B cell (primary cell): ENCODE data around the gene GMPR. TPM values are rescaled to one million over a fixed set of nuclear protein-coding genes. Genes with fewer than 3 reads are reported as not detected.

Experiments
- ATAC-seq: fragments of 200-7000 bp; cut with Tn5 transposase; one replicate; pipeline ENCODE4 v1.10.0; 2021; ENCODE audit warnings: low read depth, mild to moderate bottlenecking, moderate number of reproducible peaks, moderate library complexity
- CTCF ChIA-PET: fragments of 350-600 bp; sonication (Branson Sonifier 250); formaldehyde crosslinking; loops from one replicate; lab custom pipeline; 2021; ENCODE audit warnings: antibody characterized with exemption, inconsistent platforms; lab: Charles Lee
- POLR2A ChIA-PET: fragments of 350-600 bp; sonication (Branson Sonifier 250); formaldehyde crosslinking; loops from one replicate; lab custom pipeline; 2021; ENCODE audit warnings: antibody characterized with exemption; lab: Charles Lee
- DNase-seq: peaks from one replicate; pipeline ENCODE4 v3.0.0; 2013
- H2AFZ ChIP-seq: 2 replicates; pipeline ENCODE4 v1.6.1; 2012; ENCODE audit warnings: mild to moderate bottlenecking, low read depth, low read length; ENCODE audit not compliant: insufficient read depth, poor library complexity, severe bottlenecking
- H3K27ac ChIP-seq, 2 donors: 1 replicate in 1 of 2; 2 replicates in 1 of 2; pipeline ENCODE4 v1.5.1; 2012 to 2013; ENCODE audit warnings: low read length in 2 of 2, mild to moderate bottlenecking in 2 of 2, moderate library complexity in 1 of 2
- H3K27me3 ChIP-seq, 4 experiments: fragments of 200-600 bp in 1 of 4; sonication (generic) in 1 of 4; replicated peaks in 1 of 4; 1 replicate in 2 of 4; 2 replicates in 2 of 4; pipeline versions ENCODE4 v1.6.1 to v1.7.0; 2013 to 2016; ENCODE audit warnings: low read length in 3 of 4, mild to moderate bottlenecking in 2 of 4, mixed read lengths in 1 of 4, moderate library complexity in 1 of 4; ENCODE audit not compliant: insufficient read depth in 4 of 4, control insufficient read depth in 3 of 4; ENCODE audit errors: control extremely low read depth in 1 of 4
- H3K36me3 ChIP-seq, 2 experiments: replicated peaks in 1 of 2; 1 replicate in 1 of 2; 2 replicates in 1 of 2; pipeline versions ENCODE4 v1.6.1 to v1.7.1; 2013; ENCODE audit warnings: low read length in 1 of 2; ENCODE audit not compliant: insufficient read depth in 2 of 2, control insufficient read depth in 1 of 2; ENCODE audit errors: control extremely low read depth in 1 of 2, extremely low read depth in 1 of 2
- H3K4me1 ChIP-seq, 2 donors: fragments of 200-600 bp in 1 of 2; sonication (generic) in 1 of 2; 1 replicate in 1 of 2; 2 replicates in 1 of 2; pipeline versions ENCODE4 v1.5.1 to v1.6.1; 2013 to 2017; ENCODE audit warnings: low read length in 2 of 2; ENCODE audit not compliant: control insufficient read depth in 2 of 2, insufficient read depth in 2 of 2
- H3K4me2 ChIP-seq: replicated peaks from 2 replicates; pipeline ENCODE3; 2012; ENCODE audit warnings: mild to moderate bottlenecking, low read depth, low read length; ENCODE audit not compliant: poor library complexity, severe bottlenecking
- H3K4me3 ChIP-seq, 5 experiments: fragments of 200-600 bp in 1 of 5; sonication (generic) in 1 of 5; 1 replicate in 3 of 5; 2 replicates in 2 of 5; pipeline versions ENCODE4 v1.5.1 to v1.7.0; 2011 to 2016; ENCODE audit warnings: low read length in 4 of 5, mild to moderate bottlenecking in 4 of 5, low read depth in 2 of 5, control low read depth in 1 of 5, moderate library complexity in 1 of 5; ENCODE audit not compliant: insufficient read depth in 1 of 5; ENCODE audit errors: control extremely low read depth in 1 of 5, extremely low read depth in 1 of 5
- H3K79me2 ChIP-seq: fragments of 200-600 bp; sonication (generic); one replicate; pipeline ENCODE4 v1.6.0; 2016; ENCODE audit warnings: low read length; ENCODE audit not compliant: control insufficient read depth, insufficient read depth
- H3K9ac ChIP-seq: fragments of 200-600 bp; sonication (generic); 2 replicates; pipeline ENCODE4 v1.6.1; 2017; ENCODE audit warnings: mild to moderate bottlenecking, low read length, moderate library complexity
- H3K9me3 ChIP-seq, 3 donors: one replicate each; pipeline versions ENCODE4 v1.6.1 to v1.7.1; 2013; ENCODE audit warnings: low read length in 2 of 3; ENCODE audit not compliant: control insufficient read depth in 2 of 3, insufficient read depth in 1 of 3; ENCODE audit errors: control extremely low read depth in 1 of 3
- H4K20me1 ChIP-seq: 2 replicates; pipeline ENCODE4 v1.6.0; 2012; ENCODE audit warnings: mild to moderate bottlenecking, low read length; ENCODE audit not compliant: insufficient read depth, control insufficient read depth, poor library complexity, severe bottlenecking
- H3K27ac Mint-ChIP-seq: one replicate; pipeline ENCODE4 v1.8.0; 2021; ENCODE audit warnings: mixed read lengths
- H3K27me3 Mint-ChIP-seq: one replicate; pipeline ENCODE4 v1.8.0; 2021; ENCODE audit warnings: mixed read lengths
- H3K4me1 Mint-ChIP-seq: one replicate; pipeline ENCODE4 v1.8.0; 2021; ENCODE audit warnings: mixed read lengths
- H3K4me3 Mint-ChIP-seq: one replicate; pipeline ENCODE4 v1.8.0; 2021; ENCODE audit warnings: mixed read lengths
- H3K9me3 Mint-ChIP-seq: one replicate; pipeline ENCODE4 v1.8.0; 2022; ENCODE audit warnings: mixed read lengths; ENCODE audit not compliant: insufficient read depth
- EZH2 ChIP-seq: IDR thresholded peaks from 2 replicates; pipeline ENCODE4 v1.6.1; 2012; ENCODE audit warnings: borderline replicate concordance, low read depth, mild to moderate bottlenecking, moderate library complexity, low read length; ENCODE audit not compliant: insufficient read depth, poor library complexity, severe bottlenecking
- WGBS: methylation state at CpG from one replicate; pipeline ENCODE4 v1.1.5; 2013; ENCODE audit warnings: missing lambda C conversion rate; ENCODE audit not compliant: insufficient coverage; 5-methylcytosine and 5-hydroxymethylcytosine counted together
- intact Hi-C: fragments of 100-400 bp; cut with micrococcal nuclease; formaldehyde crosslinking; loops from one replicate; pipeline ENCODE4 v1.10.0; 2022
- polyA plus RNA-seq: library from polyadenylated mRNA; depleted of rRNA; stranded (reverse); fragments of >200 nt; gene quantifications from 2 replicates; pipeline ENCODE4 v1.2.3, GENCODE V29; 2012
- total RNA-seq, 2 donors: library from RNA; stranded (reverse); fragments of 120-200 nt in 1 of 2; gene quantifications; 1 replicate in 1 of 2; 2 replicates in 1 of 2; pipeline versions ENCODE4 v1.2.3 to v1.2.4, GENCODE V29; 2013 to 2022
- TF ChIP-seq, protein P1 (sequence below): fragments of 200-600 bp; IDR thresholded peaks from one replicate; pipeline ENCODE4 v1.8.0; 2022; ENCODE audit warnings: antibody characterized with exemption, mild to moderate bottlenecking

The GMPR gene
- total and polyA plus RNA-seq, 2 donors (not counting 1 experiment from before 2014, with no cell fraction given): 0.82 TPM; not detected in 1

- Histone ChIP-seq H3K79me2 (no peaks in the 10 kb centered on the region), H3K4me3 (no peak overlapping the region), H3K27me3 (no peaks in the 10 kb centered on the region), H4K20me1 (no peaks in the 10 kb centered on the region), H3K9me3 (no peaks in the 10 kb centered on the region), H3K9ac (no peak overlapping the region), H3K36me3 (no peaks in the 10 kb centered on the region), H3K4me1 (no peaks in the 10 kb centered on the region), H3K4me2 (no peak overlapping the region), H3K27ac (no peak overlapping the region), H2AFZ (no peak overlapping the region)
- Mint-ChIP-seq H3K4me1 (no peaks in the 10 kb centered on the region), H3K27me3 (peaks cover 4% of the 10 kb centered on the region), H3K4me3 (no peak overlapping the region), H3K9me3 (no peaks in the 10 kb centered on the region), H3K27ac (no peak overlapping the region)
- TF ChIP-seq, protein P1, sequence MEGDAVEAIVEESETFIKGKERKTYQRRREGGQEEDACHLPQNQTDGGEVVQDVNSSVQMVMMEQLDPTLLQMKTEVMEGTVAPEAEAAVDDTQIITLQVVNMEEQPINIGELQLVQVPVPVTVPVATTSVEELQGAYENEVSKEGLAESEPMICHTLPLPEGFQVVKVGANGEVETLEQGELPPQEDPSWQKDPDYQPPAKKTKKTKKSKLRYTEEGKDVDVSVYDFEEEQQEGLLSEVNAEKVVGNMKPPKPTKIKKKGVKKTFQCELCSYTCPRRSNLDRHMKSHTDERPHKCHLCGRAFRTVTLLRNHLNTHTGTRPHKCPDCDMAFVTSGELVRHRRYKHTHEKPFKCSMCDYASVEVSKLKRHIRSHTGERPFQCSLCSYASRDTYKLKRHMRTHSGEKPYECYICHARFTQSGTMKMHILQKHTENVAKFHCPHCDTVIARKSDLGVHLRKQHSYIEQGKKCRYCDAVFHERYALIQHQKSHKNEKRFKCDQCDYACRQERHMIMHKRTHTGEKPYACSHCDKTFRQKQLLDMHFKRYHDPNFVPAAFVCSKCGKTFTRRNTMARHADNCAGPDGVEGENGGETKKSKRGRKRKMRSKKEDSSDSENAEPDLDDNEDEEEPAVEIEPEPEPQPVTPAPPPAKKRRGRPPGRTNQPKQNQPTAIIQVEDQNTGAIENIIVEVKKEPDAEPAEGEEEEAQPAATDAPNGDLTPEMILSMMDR: no peak
- no peak for TF ChIP-seq EZH2
- intact Hi-C loops: no loop called here
- DNase-seq: no peak
- ChIA-PET CTCF (no interaction called here), POLR2A (no interaction called here)
- no peak for ATAC-seq
- WGBS: no CpG with 5 or more reads among the region's 1 CpG
These were observed 33.8 kb downstream of the GMPR start for GRCh38 chr6:16272201-16272600.

DNA sequence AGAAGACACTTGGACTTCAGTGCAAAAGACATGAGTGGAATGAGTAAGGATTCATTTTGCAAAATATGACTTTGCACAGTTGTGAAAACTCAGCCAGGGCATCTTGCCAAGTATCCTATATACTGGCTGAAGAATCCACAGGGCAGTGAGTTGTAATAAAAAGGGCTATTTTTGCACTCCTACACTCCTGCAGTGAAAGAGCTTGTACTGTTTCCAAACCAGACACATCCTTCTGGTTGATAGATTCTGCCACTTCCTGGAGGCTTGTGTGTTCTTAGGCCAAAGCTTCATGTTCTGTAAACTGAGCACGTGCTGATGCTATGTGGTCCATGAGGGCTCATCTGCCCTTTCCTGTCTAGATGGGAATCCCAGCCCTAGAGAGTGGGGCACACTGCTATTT, 34.9 kb downstream of the GMPR start:
- Histone ChIP-seq H3K9ac (no peak overlapping the region), H3K27ac (no peak overlapping the region), H4K20me1 (no peaks in the 10 kb centered on the region), H3K79me2 (no peaks in the 10 kb centered on the region), H3K4me2 (no peak overlapping the region), H3K9me3 (no peaks in the 10 kb centered on the region), H3K36me3 (no peaks in the 10 kb centered on the region), H3K27me3 (peaks cover 0 to 4% (median 0%) of the 10 kb centered on the region in 4 experiments), H3K4me1 (no peaks in the 10 kb centered on the region), H2AFZ (no peak overlapping the region), H3K4me3 (no peak overlapping the region)
- intact Hi-C loops: no loop called here
- H3K9me3 Mint-ChIP-seq: no peaks in the 10 kb centered on the region
- DNase-seq (no peak), ATAC-seq (no peak)
- CTCF ChIA-PET: no interaction called here
- H3K4me3 Mint-ChIP-seq: no peak overlapping the region
- TF ChIP-seq, protein P1: no peak
- no peak for TF ChIP-seq EZH2
- peaks cover 14% of the 10 kb centered on the region for H3K27me3 Mint-ChIP-seq
- no peaks in the 10 kb centered on the region for H3K4me1 Mint-ChIP-seq
- H3K27ac Mint-ChIP-seq: no peak overlapping the region
- POLR2A ChIA-PET: no interaction called here
- 50% methylated on average over 1 of the region's 1 CpG for WGBS
